HG03108 (cell line): ENCODE results near the gene TRIM37.
"Not testable (repeated sequence)": the region's sequence is repeated elsewhere in the genome, so short reads cannot be mapped to it uniquely, and the experiment has no call there.

Source experiments
- ATAC-seq: cut with Tn5 transposase; IDR thresholded peaks from one replicate; pipeline ENCODE4 v1.9.1; 2021; ENCODE audit warnings: moderate library complexity; ENCODE audit not compliant: unreplicated experiment

Gene TRIM37

DNA sequence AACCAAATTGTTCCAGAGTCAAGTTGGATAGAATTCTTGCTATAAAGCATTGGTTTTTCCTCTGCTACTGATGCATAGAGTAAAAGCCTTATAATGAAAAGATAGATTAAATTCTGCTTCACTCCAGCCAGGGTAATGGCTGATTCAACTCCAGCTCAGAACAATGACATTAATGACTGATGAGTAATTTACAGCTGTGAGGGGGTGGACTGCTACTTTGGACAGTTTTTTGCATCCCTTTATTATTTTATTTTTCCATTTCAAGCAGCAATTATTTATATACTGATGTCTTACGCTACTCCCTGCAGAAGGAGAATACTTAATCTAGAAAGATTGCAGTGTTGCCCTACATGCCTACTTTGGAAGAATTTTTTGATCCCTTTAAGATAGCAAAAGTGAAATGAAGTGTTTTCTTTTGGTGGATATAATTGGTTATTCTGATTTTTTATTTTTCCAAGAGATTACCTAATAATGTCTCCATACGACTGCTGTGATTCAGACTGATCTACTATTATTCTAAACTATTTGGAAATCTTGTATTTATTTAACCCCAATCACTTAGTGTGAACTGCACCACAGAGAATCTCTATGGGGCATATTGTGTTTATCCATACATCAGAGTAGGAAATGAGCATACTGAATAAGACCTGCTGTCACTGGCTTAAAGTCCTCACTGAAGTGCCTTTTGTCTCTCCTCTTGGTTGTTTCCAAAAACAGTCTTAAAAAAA is 149.5 kb downstream of the TRIM37 start:
- no peak for ATAC-seq

- ATAC-seq = not testable (repeated sequence)
These were observed 152.3 kb downstream of the TRIM37 start for GRCh38 chr17:58954358-58954757.

DNA sequence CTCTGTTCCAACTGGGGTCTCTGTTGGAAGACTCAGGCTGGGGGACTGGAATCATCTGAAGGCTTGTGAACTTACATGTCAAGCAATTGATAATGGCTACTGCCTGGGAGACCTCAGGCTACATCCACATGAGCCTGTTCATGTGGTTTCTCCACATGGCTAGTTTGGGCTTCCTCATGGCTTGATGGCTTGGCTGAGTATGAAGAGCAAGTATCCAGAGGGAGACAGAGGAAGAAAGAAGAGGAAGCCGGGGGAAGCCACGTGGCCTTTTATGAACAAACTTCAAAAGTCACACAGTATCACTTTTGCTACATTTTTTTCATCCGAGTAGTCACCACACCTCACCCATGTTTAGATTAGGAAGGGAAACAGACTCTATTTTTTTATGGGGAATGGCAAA is 158.9 kb downstream of the TRIM37 start:
- ATAC-seq = no peak

DNA sequence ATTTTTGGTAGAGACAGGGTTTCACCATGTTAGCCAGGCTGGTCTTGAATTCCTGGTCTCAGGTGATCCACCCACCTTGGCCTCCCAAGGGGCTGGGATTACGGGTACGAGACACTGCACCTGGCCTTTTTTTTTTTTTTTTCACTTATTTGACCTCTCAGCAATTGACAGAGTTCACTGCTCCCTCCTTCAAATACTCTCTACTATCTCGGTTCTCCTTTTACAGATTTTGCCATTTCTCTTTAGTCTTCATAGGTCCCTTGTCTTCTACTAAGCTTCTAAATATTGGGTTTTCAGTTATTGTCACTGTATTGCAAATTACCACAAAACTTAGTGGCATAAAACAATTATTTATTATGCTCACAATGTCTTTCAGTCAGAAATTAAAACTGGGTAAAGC is 159.3 kb downstream of the TRIM37 start:
- no peak for ATAC-seq

- ATAC-seq = no peak
These were observed 162.5 kb downstream of the TRIM37 start for GRCh38 chr17:58944166-58944565.

- ATAC-seq = no peak
These were observed 170.4 kb downstream of the TRIM37 start for GRCh38 chr17:58936295-58936694.

DNA sequence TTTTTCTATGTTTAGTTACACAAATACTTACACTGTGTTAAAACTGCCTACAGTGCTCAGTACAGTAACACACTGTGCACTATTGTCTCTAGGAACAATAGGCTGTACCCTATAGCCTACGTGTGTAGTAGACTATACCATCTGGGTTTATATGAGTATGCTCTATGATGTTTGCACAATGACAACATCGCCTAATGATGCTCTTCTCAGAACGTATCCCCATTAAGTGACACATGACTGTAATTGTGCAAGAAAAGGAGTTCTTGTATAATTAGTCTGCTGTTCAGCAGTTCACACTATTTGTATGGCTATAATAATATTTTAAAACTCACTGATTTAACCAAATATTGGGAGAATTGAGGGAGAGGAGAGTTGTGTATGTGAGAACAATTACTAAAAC is 173.7 kb downstream of the TRIM37 start:
- no peak for ATAC-seq
